HG03442 (cell line): Measurements from ENCODE around the gene ATG7.
"Not testable (repeated sequence)": the region's sequence is repeated elsewhere in the genome, so short reads cannot be mapped to it uniquely, and the experiment has no call there.

Experiments
- ATAC-seq: cut with Tn5 transposase; IDR thresholded peaks from one replicate; pipeline ENCODE4 v1.9.1; 2021; ENCODE audit warnings: mild to moderate bottlenecking, moderate library complexity; ENCODE audit not compliant: unreplicated experiment

Gene ATG7

DNA sequence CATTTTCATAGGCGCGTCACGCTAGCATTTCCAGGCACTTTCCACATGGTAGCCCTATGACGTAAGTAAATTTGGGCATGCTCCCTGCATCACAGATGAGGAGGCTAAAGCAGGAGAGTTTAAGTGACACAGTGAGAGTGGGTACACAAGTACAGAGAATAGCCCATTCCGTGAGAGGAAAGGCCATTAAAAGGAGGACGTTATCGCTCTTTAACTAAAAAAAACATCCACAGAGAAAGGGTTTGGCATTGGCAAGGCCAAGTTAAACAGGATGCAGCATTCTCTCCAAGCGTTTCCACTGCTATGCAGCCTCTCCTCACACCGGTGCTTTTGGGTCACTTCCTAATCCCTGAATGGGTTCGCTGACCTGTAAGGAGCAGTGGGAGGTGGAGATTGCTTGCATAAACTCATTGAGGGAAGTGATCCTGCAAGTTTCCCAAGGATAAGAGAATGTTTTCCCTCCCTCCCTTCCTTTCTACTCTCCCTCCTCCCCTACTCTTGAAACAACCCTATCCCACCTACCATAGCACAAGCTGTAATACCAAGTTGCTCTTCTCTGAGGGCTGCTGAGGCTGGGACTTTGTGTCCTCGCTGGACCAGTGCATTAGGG, 223.9 kb downstream of the ATG7 start:
- no peak for ATAC-seq

DNA sequence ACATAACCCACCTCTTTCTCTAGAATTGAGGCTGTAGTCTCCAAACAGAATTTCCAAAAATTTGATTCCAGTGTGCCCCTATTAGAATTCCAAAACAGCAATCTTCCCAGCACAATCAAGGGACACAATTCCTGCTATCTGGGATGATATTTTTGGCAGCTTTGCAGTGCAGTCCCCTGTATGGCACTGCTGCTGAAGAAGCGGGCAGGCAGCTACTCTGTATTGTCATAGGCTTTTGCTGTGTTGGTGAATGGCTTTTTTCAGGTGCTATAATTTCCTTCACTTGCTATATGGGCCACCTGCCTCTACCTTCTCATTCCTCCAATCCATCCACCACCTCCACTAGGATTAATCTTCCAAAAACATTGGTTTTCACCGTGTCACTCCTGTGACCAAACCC, 226.0 kb downstream of the ATG7 start:
- no peak for ATAC-seq

DNA sequence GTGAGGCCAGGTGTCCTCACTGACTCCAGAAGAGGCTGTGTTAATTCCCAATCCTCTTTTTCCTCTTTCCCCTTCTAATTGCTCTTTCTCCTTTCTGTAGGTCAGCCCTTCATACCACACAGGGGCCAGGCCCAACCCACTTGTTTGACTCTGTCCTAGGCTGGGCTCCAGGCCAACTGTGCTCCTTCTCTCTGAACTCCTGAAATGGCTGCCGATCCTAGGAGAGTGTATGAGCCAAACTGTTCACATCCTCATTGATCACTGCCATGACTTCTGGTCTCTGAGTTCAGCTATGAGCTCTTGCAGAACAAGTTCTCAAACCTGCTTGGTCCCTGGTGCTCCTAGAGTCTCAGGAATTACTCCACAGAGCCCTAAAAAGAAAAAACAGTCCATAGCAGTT, 226.4 kb downstream of the ATG7 start:
- ATAC-seq: no peak

DNA sequence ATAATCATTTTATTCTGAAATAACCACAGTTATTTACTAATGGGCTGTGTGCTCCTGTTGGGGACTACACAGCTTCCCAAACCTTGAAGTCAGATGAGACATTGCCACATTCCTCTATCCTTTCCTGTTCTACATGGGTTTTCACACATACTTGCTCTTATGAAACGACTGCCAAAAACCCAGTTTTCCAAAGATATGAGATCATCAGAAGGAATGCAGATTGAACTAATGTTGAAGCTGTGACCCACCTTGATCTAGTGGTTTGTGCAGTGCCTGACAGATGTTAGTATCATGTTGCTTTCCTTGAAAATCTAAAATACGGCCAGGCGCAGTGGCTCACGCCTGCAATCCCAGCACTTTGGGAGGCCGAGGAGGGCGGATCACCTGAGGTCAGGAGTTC, 226.9 kb downstream of the ATG7 start:
- ATAC-seq: no peak

DNA sequence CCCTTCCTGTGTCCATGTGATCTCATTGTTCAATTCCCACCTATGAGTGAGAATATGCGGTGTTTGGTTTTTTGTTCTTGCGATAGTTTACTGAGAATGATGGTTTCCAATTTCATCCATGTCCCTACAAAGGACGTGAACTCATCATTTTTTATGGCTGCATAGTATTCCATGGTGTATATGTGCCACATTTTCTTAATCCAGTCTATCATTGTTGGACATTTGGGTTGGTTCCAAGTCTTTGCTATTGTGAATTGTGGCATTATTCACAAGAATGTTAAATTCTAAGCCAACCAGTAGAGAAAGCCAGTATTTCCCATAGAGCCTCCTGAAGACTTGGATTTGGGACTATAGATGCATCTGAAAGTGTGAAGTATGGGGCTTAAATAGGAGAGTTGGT, 230.2 kb downstream of the ATG7 start:
- not testable (repeated sequence) for ATAC-seq

DNA sequence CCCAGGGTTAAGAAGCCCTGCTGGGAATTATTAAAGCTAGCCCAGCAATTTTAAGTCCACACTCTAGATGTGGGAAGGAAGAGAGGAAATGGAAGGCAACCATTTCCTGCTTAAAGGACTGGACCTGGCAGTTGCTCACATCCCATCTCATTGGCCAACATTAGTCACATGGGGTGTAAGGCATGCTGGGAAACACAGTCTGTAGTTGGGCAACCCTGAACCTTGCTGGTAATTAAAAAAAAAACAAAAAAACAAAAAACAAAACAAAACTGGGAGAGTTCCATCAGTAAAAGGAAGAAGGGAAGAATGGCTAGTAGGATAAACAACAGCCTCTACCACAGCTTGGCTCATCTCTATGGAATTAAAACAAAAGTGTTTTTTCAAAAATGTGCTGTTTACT, 235.5 kb downstream of the ATG7 start:
- no peak for ATAC-seq

DNA sequence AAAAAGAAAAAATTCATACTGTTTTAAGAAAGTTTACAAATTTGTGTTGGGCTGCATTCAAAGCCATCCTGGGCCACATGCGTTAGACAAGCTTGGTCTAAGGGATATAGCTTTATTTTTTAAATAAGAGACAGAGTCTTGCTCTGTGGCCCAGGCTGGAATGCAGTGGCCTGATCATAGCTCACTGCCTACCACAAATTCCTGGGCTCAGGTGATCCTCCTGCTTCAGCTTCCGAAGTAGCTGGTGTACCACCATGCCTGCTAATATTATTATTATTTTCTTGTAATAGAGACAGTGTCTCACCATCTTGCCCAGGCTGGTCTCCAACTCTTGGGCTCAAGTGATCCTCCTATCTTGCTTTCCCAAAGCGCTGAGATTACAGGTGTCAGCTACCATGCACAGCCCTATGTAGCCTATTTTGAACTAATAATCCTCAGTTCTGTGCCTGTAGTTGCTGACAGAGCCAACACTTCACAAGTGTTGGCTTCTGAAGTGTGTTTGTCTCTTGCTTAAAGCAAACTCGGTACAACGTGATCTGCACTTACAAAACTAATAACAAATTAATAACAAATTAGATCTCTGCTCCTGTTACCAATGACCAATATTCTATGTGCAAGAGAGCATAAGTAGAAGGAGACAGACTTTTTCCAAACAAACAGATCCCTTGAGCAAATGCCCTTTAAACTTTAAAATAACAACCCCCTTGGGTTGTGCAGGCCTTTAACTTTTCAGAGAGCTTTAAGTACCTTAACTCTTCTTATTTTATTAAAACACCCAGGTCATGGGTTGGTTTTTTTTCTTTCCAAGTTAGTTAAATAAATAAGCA, 236.4 kb downstream of the ATG7 start:
- ATAC-seq: no peak

DNA sequence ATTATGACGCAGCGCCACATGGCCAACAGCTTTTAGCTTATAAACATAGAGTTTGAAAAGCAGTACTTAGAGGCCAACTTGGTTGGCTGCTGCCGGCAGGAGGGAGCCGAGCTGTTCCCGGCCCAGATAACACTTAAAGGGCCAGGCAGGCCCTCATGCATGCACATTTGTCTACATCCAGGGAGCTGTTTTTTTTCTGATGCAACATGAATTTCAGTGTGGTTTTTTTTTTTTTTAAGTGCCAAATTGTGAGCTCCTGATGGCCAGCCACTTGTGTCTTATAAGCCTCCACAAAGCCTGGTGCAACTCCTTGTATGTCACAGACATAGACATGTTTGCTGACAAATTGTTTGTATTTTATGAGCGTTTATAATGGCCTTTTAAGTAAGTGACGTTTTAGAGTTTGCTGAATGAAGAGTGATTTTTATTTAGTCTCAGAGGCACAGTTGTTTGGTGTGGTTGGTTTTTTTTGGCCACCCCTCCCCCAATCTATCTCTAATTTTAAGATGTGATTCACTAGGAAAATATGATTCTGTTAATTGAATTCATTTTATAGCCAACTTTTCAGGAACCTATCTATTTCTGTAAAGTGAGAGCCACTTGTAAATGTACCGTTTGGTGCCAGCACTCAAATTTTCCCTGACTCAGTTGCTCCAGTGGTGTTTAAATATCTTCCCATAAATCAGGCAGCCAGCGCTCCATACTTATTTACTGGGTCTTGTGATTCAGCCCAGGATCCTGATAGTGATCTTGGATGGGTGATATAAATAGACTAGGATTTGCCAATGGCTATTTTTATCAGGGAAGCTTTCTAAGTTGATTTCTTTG, 237.2 kb downstream of the ATG7 start:
- no peak for ATAC-seq

DNA sequence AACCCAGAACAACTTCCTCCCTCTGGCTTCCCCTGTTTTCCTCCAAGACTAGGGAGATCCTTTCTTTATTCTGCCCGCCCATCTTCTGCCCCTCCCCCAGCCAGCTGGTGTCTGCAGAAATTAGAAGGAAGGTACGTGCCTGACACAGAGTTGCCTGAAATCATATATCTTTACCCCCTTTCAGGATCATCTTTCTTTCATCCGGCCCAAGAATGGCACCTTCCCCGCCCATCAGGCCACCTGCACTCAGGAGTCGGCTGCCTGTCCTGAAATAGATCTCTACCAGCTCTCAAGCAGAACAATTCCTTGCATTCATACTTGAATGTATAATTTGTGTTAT, 237.8 kb downstream of the ATG7 start:
- ATAC-seq: no peak

DNA sequence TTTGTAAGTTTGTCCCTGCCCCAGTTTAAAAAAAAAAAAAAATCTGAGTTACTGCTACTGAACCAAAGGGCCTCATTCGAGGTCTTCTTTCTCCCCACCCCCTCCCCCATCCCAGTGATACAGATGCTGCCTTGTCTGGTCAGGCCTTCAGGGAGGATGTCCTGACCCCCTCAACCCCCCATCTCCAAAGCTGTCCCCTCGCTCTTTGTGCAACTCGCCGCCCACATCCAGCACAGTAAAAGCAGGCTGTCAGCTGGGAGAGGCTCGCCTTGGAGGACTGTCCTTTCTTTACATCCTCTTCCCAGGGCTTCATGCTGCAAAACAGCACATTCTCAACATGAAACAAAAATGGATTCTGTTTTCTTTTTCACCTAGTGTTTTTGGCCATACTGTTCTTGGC, 238.2 kb downstream of the ATG7 start:
- ATAC-seq: no peak

DNA sequence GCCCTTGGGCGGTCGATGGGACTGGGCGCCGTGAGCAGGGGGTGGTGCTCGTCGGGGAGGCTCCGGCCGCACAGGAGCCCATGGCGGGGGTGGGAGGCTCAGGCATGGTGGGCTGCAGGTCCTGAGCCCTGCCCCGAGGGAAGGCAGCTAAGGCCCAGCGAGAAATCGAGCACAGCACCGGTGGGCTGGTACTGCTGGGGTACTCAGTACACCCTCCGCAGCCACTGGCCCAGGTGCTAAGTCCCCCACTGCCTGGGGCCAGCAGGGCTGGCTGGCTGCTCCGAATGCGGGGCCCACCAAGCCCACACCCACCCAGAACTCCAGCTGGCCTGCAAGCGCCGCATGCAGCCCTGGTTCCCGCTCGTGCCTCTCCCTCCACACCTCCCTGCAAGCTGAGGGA, 239.4 kb downstream of the ATG7 start:
- not testable (repeated sequence) for ATAC-seq

DNA sequence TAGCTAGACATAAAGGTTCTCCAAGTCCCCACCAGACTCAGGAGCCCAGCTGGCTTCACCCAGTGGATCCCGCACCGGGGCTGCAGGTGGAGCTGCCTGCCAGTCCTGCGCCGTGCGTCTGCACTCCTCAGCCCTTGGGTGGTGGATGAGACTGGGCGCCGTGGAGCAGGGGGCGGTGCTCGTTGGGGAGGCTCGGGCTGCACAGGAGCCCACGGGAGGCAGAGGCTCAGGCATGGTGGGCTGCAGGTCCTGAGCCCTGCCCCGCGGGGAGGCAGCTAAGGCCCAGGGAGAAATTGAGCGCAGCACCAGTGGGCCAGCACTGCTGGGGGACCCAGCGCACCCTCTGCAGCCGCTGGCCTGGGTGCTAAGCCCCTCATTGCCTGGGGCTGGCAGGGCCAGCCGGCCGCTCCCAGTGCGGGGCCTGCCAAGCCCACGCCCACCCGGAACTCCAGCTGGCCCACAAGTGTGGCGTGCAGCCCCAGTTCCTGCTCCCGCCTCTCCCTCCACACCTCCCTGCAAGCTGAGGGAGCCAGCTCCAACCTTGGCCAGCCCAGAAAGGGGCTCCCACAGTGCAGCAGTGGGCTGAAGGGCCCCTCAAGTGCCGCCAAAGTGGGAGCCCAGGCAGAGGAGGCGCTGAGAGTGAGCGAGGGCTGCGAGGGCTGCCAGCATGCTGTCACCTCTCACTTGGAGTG, 241.1 kb downstream of the ATG7 start:
- not testable (repeated sequence) for ATAC-seq

DNA sequence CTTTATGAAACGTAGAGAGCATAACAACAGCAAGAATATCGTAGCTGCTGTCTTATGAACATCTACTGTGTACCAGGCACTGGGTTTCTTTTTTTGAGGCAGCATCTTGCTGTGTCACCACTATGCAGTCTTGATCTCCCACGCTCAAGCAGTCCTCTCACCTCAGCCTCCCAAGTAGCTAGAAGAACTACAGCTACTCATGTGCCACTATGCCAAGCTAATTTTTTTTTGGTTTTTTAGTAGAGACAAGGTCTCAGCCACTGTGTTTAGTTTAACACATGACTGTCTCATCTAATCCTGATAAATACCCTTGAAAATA, 241.6 kb downstream of the ATG7 start:
- ATAC-seq: no peak

DNA sequence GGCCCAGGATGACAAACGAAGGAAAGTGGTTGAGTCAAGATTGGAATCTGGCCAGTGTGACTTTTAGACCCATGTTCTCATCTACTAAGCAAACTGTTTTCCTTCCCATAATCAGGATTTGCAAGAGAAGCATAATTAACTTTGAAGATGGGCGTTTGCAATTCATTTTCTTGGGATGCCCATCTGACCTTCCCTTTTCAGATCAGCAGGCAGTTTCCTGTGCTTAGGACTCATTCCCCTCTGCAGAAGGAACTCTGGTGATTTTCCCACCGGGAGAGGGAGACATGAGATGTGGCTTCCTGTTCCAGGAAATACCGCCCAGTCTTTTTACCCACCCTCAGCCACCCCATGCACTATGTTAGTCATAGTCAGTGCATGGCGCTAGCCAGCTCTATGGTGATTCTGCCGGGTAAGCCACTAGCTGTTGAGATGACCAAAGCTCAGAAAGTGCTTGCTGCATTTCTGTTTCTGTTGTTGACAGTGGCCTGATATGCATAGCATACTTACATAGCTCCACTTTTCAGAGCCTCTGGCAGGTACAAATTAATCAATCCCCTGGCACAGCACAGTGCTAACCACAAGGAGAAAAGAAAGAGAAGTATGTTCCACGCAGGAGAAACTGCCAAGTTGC, 242.1 kb downstream of the ATG7 start:
- ATAC-seq: no peak

DNA sequence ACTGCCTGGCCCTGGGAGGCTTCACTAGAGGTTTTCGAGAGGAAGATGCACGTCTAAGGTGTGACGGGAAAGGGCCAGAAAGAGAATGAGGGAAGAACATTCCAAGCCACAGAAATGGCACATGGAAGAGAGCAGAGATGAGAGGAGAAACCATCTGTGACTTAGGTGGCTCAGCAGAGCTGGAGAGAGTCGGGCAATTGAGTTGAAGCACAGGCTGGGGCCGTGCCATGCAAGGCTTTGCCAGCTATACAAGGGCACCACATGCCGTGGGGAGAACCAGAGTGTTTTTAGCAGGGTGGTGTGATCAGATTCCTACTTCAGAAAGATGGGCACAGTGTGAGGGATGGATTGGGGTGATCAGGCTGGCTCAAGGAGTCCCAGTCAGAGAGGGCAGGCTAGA, 245.4 kb downstream of the ATG7 start:
- no peak for ATAC-seq

DNA sequence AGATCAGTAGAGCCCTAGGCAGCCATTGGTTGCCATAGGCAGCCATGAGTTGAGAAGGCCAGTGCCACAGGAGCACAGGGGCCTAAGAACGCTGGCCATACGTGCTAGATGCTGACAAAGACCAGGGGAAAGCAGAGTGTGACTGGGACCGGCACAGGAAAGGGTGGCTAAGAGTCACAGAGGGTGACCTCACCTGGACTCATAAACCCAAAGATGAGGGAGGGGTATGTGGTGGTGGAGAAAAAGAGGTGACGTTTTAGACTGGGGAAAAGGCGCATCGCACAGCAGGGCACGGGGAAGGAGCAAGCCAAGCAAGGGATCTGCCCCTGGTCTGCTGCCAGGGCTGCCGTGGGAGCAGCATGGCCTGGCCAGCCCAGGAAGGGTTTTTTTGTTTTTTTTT, 249.0 kb downstream of the ATG7 start:
- ATAC-seq: no peak

DNA sequence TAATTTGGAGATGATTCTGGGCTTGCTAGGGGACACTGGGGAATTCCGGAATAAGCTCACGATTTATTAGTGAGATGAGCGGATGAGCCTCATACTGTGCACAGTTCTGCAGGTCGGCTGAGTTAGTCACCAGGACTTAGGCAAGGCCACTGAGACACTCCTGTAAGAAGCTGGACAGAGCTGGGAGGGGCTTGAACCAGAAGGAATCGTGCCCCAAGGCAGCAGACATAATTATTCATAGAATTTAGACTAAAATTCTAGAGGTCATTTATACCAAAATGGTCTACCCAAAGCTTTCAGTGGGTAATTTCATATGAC, 250.2 kb downstream of the ATG7 start:
- no peak for ATAC-seq

DNA sequence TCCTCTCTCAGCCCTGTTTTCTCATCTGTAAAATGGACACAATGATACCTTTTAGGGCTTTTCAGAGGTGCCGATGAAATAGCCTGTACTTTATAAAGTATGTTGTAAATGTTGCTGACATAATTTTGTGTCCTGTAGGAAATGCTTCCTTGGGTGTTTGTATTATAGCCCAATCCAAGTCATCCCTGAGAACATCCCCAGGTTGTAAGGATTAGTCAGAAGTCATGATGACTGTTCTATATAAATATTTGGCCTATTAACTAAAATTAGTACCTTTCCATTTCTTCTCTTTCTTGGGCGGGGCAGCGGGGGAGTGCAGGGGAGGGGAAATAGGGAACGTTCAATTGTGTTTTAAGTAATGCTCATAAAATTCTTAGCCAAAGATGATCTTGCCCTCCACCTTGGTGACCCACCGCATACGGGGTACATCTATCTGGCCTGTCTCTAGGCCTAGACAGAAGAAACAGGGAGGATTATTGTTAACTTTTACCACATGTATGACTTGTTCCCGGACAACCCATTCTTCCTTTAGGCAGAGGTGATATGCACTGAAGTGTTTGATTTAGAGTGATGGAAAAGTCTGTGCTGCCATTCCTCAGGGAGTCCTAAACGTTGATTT, 250.9 kb downstream of the ATG7 start:
- ATAC-seq: no peak

DNA sequence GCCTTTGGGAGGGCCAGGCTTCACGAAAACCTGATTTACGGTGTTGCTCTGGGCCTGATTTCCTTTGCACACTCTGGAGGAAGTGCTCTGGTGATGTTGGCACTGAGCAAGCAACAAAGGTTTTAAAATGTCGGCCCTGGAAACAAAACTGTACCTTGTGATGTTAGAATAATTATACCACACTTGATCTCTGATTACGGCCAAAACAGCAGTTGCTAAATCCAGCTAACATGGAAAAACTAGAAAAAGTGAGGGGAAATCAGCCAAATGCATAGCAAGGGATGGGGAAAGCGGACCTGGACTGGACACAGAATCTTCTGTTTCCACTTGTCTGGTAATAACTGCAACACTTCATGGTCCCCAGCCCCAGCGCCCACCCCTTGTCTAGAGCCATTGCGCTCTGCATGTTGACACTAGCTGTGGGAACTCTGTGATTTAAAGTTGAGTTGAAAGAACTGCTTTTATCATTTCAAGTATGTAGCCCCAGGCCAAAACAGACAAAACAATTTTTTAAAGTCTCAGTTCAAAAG, 251.4 kb downstream of the ATG7 start:
- no peak for ATAC-seq

DNA sequence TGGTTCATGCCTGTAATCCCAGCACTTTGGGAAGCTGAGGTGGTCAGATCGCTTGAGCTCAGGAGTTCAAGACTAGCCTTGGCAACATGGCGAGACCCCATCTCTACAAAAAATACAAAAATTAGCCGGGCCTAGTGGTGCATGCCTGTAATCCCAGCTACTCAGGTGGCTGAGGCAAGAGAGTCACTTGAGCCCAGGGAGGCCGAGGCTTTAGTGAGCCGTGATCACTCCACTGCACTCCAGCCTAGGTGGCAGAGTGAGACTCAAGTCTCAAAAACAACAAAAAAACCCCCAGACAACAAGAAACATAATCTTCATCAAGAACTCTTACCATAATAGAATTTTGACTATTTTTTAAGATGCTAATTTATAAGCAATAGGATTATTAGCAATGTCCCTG, 253.9 kb downstream of the ATG7 start:
- not testable (repeated sequence) for ATAC-seq

DNA sequence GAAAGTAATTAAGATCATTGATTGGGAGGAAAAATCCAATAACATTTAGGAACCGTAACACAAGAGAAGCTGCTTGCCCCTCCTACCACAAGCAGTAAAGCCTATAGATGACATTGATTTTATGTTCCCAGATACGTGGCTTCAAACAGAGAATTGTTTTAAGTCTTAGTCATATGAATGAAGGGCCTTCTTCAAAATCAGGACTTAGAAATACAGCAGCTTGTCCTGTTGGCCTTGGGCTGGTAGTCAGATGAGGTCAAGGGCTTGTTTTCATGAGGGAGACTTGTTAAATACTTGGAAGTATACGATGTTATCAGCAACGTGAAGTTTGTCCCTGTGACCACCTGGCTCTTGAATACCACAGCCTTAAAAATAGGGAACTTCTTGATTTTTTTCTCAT, 257.1 kb downstream of the ATG7 start:
- ATAC-seq: no peak
